ENCODE measurements around the gene USP13.
"Not testable (repeated sequence)": the region's sequence is repeated elsewhere in the genome, so short reads cannot be mapped to it uniquely, and the experiment has no call there.

Gene USP13

GRCh38 chr3:179660872-179661271, 8.0 kb downstream of the USP13 start:
- DNase-seq, result no peak

GRCh38 chr3:179661777-179662176, 8.9 kb downstream of the USP13 start:
- no peak for DNase-seq

GRCh38 chr3:179663093-179663492, 10.3 kb downstream of the USP13 start:
- DNase-seq, result no peak

- DNase-seq, result no peak
Measured at GRCh38 chr3:179666030-179666429, 13.2 kb downstream of the USP13 start.

GRCh38 chr3:179666436-179667035, 13.7 kb downstream of the USP13 start:
- no peak for DNase-seq

GRCh38 chr3:179668429-179668828, 15.6 kb downstream of the USP13 start:
- DNase-seq, result no peak

- DNase-seq, result no peak
Measured at GRCh38 chr3:179670311-179670710, 17.5 kb downstream of the USP13 start.

- no peak for DNase-seq
Measured at GRCh38 chr3:179671309-179671708, 18.5 kb downstream of the USP13 start.

- DNase-seq, result no peak
Measured at GRCh38 chr3:179671747-179672242, 19.0 kb downstream of the USP13 start.

- DNase-seq, result no peak
Measured at GRCh38 chr3:179672918-179673317, 20.1 kb downstream of the USP13 start.

GRCh38 chr3:179673523-179673922, 20.7 kb downstream of the USP13 start:
- DNase-seq, result no peak

- DNase-seq, result no peak
Measured at GRCh38 chr3:179676081-179676480, 23.2 kb downstream of the USP13 start.

- DNase-seq, result no peak
Measured at GRCh38 chr3:179677884-179678283, 25.0 kb downstream of the USP13 start.

- no peak for DNase-seq
Measured at GRCh38 chr3:179681492-179682263, 28.8 kb downstream of the USP13 start.

- no peak for DNase-seq
Measured at GRCh38 chr3:179682426-179683080, 29.7 kb downstream of the USP13 start.

GRCh38 chr3:179683286-179683685, 30.4 kb downstream of the USP13 start:
- DNase-seq, result not testable (repeated sequence)

- DNase-seq, result no peak
Measured at GRCh38 chr3:179687967-179688535, 35.2 kb downstream of the USP13 start.

- no peak for DNase-seq
Measured at GRCh38 chr3:179688850-179689249, 36.0 kb downstream of the USP13 start.

- no peak for DNase-seq
Measured at GRCh38 chr3:179694731-179695130, 41.9 kb downstream of the USP13 start.

GRCh38 chr3:179695672-179696313, 43.0 kb downstream of the USP13 start:
- no peak for DNase-seq

GRCh38 chr3:179697736-179698332, 45.0 kb downstream of the USP13 start:
- no peak for DNase-seq

- no peak for DNase-seq
Measured at GRCh38 chr3:179700716-179701115, 47.9 kb downstream of the USP13 start.
